Mesodermal cell (in vitro differentiated cells): ENCODE results near the gene TERT.

Experiments
- H3K27ac ChIP-seq: 2 replicates; pipeline ENCODE4 v1.7.0; 2013; ENCODE audit warnings: mild to moderate bottlenecking, low read depth, low read length, moderate library complexity; ENCODE audit not compliant: severe bottlenecking
- H3K36me3 ChIP-seq: 2 replicates; pipeline ENCODE4 v1.7.1; 2013; ENCODE audit warnings: mild to moderate bottlenecking, low read length, moderate library complexity; ENCODE audit not compliant: control insufficient read depth, insufficient read depth
- H3K4me1 ChIP-seq: one replicate; pipeline ENCODE4 v1.7.1; 2013; ENCODE audit warnings: mild to moderate bottlenecking, low read length; ENCODE audit not compliant: insufficient read depth, control insufficient read depth, poor library complexity, severe bottlenecking
- H3K4me3 ChIP-seq: 2 replicates; pipeline ENCODE4 v1.7.0; 2013; ENCODE audit warnings: low read length, control low read depth, mild to moderate bottlenecking; ENCODE audit not compliant: insufficient read depth, poor library complexity, severe bottlenecking; ENCODE audit errors: extremely low read depth
- H3K9me3 ChIP-seq: 2 replicates; pipeline ENCODE4 v1.7.1; 2013; ENCODE audit warnings: mild to moderate bottlenecking, low read length, moderate library complexity; ENCODE audit not compliant: control insufficient read depth
- WGBS, 2 experiments: methylation state at CpG; one replicate each; pipeline ENCODE4 v1.1.5; 2013; ENCODE audit warnings: missing lambda C conversion rate in 2 of 2; ENCODE audit not compliant: insufficient coverage in 2 of 2; 5-methylcytosine and 5-hydroxymethylcytosine counted together

Gene TERT

DNA sequence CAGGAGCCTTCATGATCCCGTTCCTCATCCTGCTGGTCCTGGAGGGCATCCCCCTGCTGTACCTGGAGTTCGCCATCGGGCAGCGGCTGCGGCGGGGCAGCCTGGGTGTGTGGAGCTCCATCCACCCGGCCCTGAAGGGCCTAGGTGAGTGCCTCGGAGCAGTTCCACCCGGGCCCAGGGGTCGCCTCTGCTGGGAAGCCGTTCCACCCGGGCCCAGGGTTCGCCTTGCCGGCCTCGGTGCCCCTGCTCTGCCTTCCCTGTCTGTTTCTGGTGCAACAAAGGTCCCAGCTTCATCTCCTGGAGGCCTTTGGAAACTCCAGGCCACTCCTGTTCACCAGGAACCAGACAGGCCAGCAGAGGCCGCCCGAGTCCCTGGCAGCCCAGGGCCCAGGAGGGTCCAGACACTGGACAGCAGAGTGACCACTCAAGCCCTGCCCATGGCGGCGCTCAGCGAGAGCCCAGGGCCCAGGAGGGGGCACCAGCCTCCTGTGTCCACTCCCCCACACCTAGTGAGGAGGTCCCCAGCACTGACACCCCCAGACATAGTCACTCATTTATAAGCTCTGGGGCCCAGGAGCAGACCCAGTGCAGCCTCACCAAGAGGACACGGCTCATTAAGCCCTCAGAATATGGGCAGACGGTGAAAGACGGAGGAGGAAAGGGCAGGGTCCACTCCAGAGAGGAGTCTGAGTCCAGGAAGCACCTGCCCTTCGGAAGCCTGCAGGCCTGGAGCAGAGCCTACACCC, 86.0 kb downstream of the TERT start:
- H3K27ac ChIP-seq: no peak overlapping the region
- H3K9me3 ChIP-seq: no peaks in the 10 kb centered on the region
- H3K4me1 ChIP-seq: peaks cover 4% of the 10 kb centered on the region
- 80 to 85% methylated on average over 16 to 24 of the region's 24 CpGs for WGBS, 2 experiments
- no peaks in the 10 kb centered on the region for H3K36me3 ChIP-seq
- H3K4me3 ChIP-seq: no peak overlapping the region

- WGBS, 2 experiments: 85 to 89% methylated on average over 16 of the region's 17 CpGs
- H3K4me1 ChIP-seq: peaks cover 4% of the 10 kb centered on the region
- no peaks in the 10 kb centered on the region for H3K36me3 ChIP-seq
- no peaks in the 10 kb centered on the region for H3K9me3 ChIP-seq
- no peak overlapping the region for H3K4me3 ChIP-seq
- no peak overlapping the region for H3K27ac ChIP-seq
Observed at GRCh38 chr5:1208221-1208742, 86.6 kb downstream of the TERT start.

- H3K27ac ChIP-seq: no peak overlapping the region
- no peaks in the 10 kb centered on the region for H3K36me3 ChIP-seq
- no peaks in the 10 kb centered on the region for H3K9me3 ChIP-seq
- 79 to 85% methylated on average over 3 to 6 of the region's 6 CpGs for WGBS, 2 experiments
- H3K4me3 ChIP-seq: no peak overlapping the region
- H3K4me1 ChIP-seq: peaks cover 4% of the 10 kb centered on the region
Observed at GRCh38 chr5:1207555-1207954, 87.3 kb downstream of the TERT start.

- Histone ChIP-seq H3K27ac (no peak overlapping the region), H3K4me1 (peaks cover 4% of the 10 kb centered on the region), H3K36me3 (no peaks in the 10 kb centered on the region), H3K9me3 (no peaks in the 10 kb centered on the region), H3K4me3 (no peak overlapping the region)
- 90 to 92% methylated on average over 45 to 47 of the region's 49 CpGs for WGBS, 2 experiments
Observed at GRCh38 chr5:1206521-1207412, 88.1 kb downstream of the TERT start.

GRCh38 chr5:1205255-1206180, 89.3 kb downstream of the TERT start:
- no peaks in the 10 kb centered on the region for H3K36me3 ChIP-seq
- peaks cover 4% of the 10 kb centered on the region for H3K4me1 ChIP-seq
- H3K9me3 ChIP-seq: no peaks in the 10 kb centered on the region
- no peak overlapping the region for H3K4me3 ChIP-seq
- no peak overlapping the region for H3K27ac ChIP-seq
- WGBS, 2 experiments: 77 to 81% methylated on average over 3 to 7 of the region's 11 CpGs

DNA sequence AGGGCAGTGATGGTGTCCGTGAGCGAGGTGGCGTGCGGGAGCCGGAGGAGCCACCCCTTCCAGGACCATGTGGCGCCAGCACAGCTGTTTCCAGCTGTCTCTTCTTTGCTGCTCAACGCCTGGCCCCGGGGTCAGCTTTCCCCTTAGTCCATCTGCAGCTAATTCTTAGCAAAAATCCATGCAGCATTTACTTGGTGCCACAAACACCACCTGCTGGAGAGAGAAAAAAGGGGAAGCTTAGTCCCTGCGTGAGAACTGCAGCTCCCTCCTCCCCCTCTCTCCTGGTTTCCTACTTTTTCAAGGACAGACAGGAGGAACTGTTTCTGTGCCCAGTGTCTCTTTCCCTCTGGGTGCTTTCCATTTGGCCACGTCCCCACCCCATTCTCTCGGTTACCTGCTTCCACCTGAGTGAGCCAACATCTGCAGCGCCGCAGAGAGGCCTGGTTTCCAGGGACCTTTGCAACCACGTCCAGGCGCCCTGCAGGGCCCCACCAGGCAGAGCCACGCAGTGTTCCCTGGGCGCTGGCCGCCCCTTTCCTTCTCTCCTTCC, 90.1 kb downstream of the TERT start:
- no peak overlapping the region for H3K4me3 ChIP-seq
- peaks cover 4% of the 10 kb centered on the region for H3K4me1 ChIP-seq
- H3K9me3 ChIP-seq: no peaks in the 10 kb centered on the region
- WGBS, 2 experiments: 64 to 77% methylated on average over 6 to 16 of the region's 18 CpGs
- H3K36me3 ChIP-seq: no peaks in the 10 kb centered on the region
- H3K27ac ChIP-seq: no peak overlapping the region

- H3K9me3 ChIP-seq: no peaks in the 10 kb centered on the region
- no peak overlapping the region for H3K4me3 ChIP-seq
- peaks cover 4% of the 10 kb centered on the region for H3K4me1 ChIP-seq
- no peaks in the 10 kb centered on the region for H3K36me3 ChIP-seq
- WGBS, 2 experiments: 90% methylated on average over 10 to 25 of the region's 25 CpGs
- H3K27ac ChIP-seq: no peak overlapping the region
Observed at GRCh38 chr5:1203968-1204692, 90.7 kb downstream of the TERT start.

DNA sequence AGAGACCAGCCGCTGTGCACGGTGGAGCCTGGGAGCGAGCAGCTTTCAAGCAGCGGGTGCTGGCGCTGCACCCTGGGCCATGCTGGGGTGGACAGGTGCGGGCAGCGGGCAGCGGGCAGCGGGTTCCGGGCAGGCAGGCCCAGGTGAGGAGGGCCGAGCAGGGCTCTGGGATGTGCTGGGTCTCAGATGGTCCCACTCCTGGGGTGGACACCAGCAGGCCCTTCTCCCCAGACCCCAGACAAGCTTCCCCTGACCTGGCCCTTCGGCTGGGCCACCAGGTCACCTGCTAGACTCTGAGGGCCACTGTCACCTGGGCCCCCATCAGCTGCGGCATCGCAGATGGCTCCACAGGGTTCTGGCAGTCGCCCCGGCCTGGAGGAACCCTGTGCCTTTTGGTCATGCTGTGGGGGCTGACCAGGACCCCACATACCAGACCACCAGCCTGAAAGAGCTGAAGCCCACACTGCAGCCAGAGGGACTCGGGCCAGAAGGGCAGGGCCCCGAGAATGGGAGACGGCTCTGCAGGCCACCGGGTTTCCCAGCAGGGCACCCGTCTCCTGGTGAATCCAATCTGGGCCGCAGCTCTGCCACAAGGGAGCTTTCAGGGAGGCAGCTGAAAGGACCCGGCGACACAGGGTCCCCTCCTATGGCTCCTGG, 91.4 kb downstream of the TERT start:
- Histone ChIP-seq H3K9me3 (no peaks in the 10 kb centered on the region), H3K27ac (no peak overlapping the region), H3K4me1 (peaks cover 4% of the 10 kb centered on the region), H3K36me3 (no peaks in the 10 kb centered on the region), H3K4me3 (no peak overlapping the region)
- WGBS, 2 experiments: 91% methylated on average over 16 to 24 of the region's 24 CpGs
